ENCODE results near the gene RPL10. TPM values are rescaled to one million over a fixed set of nuclear protein-coding genes. Genes with fewer than 3 reads are reported as not detected.
A peak's percentile ranks its signal among the peaks of the same experiment; 100 is the strongest.

The RPL10 gene
- total RNA-seq, 1 donor from 2014 or later = 2,969 TPM

- peaks cover 3% of the 10 kb centered on the region for H3K9me3 Mint-ChIP-seq
- no peaks in the 10 kb centered on the region for H3K27me3 Mint-ChIP-seq (ENCODE audit: low read depth)
- H3K4me3 Mint-ChIP-seq = no peak overlapping the region
- no peak for TF ChIP-seq CTCF (IDR thresholded peaks at IDR 0.05; ENCODE audit: unreplicated experiment)
- DNase-seq (ENCODE audit: low spot score in 2 of 2, unreplicated experiment in 2 of 2) = no peak
- peaks cover 7% of the 10 kb centered on the region for H3K36me3 Mint-ChIP-seq
- H3K4me1 Mint-ChIP-seq = peaks cover 5% of the 10 kb centered on the region
- H3K27ac Mint-ChIP-seq = no peak overlapping the region
Observed at GRCh38 chrX:154365052-154365600, 33.1 kb upstream of the RPL10 start.

GRCh38 chrX:154365997-154366665, 32.0 kb upstream of the RPL10 start:
- Mint-ChIP-seq H3K4me3 (no peak overlapping the region), H3K27ac (no peak overlapping the region), H3K36me3 (peaks cover 7% of the 10 kb centered on the region), H3K27me3 (ENCODE audit: low read depth) (no peaks in the 10 kb centered on the region), H3K9me3 (peaks cover 3% of the 10 kb centered on the region), H3K4me1 (peaks cover 5% of the 10 kb centered on the region)
- TF ChIP-seq CTCF (IDR thresholded peaks at IDR 0.05; ENCODE audit: unreplicated experiment) = no peak
- DNase-seq (ENCODE audit: low spot score in 2 of 2, unreplicated experiment in 2 of 2) = no peak

- Mint-ChIP-seq H3K4me1 (peaks cover 5% of the 10 kb centered on the region), H3K9me3 (peaks cover 3% of the 10 kb centered on the region), H3K36me3 (peaks cover 7% of the 10 kb centered on the region), H3K27me3 (ENCODE audit: low read depth) (no peaks in the 10 kb centered on the region), H3K4me3 (no peak overlapping the region), H3K27ac (peak overlapping the region; percentile 39)
- DNase-seq (ENCODE audit: low spot score in 2 of 2, unreplicated experiment in 2 of 2) = no peak
- no peak for TF ChIP-seq CTCF (IDR thresholded peaks at IDR 0.05; ENCODE audit: unreplicated experiment)
Observed at GRCh38 chrX:154366666-154367055, 31.5 kb upstream of the RPL10 start.

GRCh38 chrX:154367474-154368308, 30.5 kb upstream of the RPL10 start:
- H3K27me3 Mint-ChIP-seq (ENCODE audit: low read depth) = no peaks in the 10 kb centered on the region
- H3K27ac Mint-ChIP-seq = peak overlapping the region; percentile 89
- H3K4me3 Mint-ChIP-seq = peak overlapping the region; percentile 86
- H3K9me3 Mint-ChIP-seq = peaks cover 3% of the 10 kb centered on the region
- no peak for TF ChIP-seq CTCF (IDR thresholded peaks at IDR 0.05; ENCODE audit: unreplicated experiment)
- peaks cover 13% of the 10 kb centered on the region for H3K4me1 Mint-ChIP-seq
- no peak for DNase-seq (ENCODE audit: low spot score in 2 of 2, unreplicated experiment in 2 of 2)
- H3K36me3 Mint-ChIP-seq = peaks cover 6% of the 10 kb centered on the region

GRCh38 chrX:154368630-154369448, 29.3 kb upstream of the RPL10 start:
- Mint-ChIP-seq H3K27ac (peak overlapping the region; percentile 92), H3K9me3 (no peaks in the 10 kb centered on the region)
- no peak for TF ChIP-seq CTCF (IDR thresholded peaks at IDR 0.05; ENCODE audit: unreplicated experiment)

More at GRCh38 chrX:154368630-154369448, 29.3 kb upstream of the RPL10 start:
- no peaks in the 10 kb centered on the region for H3K27me3 Mint-ChIP-seq (ENCODE audit: low read depth)
- H3K36me3 Mint-ChIP-seq = peaks cover 2% of the 10 kb centered on the region
- DNase-seq (ENCODE audit: low spot score in 2 of 2, unreplicated experiment in 2 of 2) = peak; percentile 54 to 65
- H3K4me1 Mint-ChIP-seq = peaks cover 17% of the 10 kb centered on the region
- peak overlapping the region; percentile 86 for H3K4me3 Mint-ChIP-seq

All from mesothelial cell of epicardium (in vitro differentiated cells).